ENCODE data around the gene KLHL28. TPM values are rescaled to one million over a fixed set of nuclear protein-coding genes. Genes with fewer than 3 reads are reported as not detected.

KLHL28 gene
- total RNA-seq, 4 donors from 2014 or later = 1.00 to 22.1 (median 15.3) TPM

DNA sequence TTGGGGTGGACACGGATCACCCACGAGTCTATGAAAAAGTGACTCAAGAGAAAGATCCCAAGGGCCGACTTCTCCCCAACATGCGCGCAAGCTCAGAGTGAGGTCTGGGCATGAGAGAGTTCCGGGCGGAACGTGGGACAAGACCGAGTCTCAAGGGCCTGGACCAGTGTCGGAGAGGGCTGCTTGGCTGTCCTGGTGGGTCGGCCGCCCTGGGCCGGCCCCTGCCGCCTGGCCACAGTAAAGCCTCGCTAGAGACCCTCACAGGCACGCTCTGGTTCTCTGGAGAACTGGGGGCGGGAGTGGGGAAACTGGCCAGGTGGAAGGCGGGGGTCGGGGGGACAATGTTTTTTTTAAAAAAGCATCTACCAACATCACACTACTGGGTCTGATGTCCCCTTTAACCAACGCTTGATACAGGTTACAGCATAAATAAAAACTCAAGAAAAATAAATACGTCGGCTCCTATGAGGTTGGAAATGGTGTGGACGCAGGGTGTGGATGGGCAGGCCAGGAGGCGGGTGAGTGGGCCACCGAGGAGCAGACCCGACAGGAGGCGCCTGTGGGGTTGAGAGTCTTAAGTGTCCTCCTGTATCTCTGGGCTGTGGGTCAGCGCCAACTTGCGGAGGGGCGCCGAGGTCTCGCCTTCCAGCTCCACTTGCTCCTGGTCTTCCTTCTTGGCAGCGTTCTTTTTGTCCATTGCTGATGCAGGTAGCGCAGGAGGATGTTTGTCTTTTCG lies 74.7 kb downstream of the KLHL28 start:
- intact Hi-C loops (cut with DNase I; ENCODE audit: low total_unique reads) = no loop called here
- H3K9me3 ChIP-seq = peaks cover 4 to 10% of the 10 kb centered on the region in 2 donors
- TF ChIP-seq, protein P1, sequence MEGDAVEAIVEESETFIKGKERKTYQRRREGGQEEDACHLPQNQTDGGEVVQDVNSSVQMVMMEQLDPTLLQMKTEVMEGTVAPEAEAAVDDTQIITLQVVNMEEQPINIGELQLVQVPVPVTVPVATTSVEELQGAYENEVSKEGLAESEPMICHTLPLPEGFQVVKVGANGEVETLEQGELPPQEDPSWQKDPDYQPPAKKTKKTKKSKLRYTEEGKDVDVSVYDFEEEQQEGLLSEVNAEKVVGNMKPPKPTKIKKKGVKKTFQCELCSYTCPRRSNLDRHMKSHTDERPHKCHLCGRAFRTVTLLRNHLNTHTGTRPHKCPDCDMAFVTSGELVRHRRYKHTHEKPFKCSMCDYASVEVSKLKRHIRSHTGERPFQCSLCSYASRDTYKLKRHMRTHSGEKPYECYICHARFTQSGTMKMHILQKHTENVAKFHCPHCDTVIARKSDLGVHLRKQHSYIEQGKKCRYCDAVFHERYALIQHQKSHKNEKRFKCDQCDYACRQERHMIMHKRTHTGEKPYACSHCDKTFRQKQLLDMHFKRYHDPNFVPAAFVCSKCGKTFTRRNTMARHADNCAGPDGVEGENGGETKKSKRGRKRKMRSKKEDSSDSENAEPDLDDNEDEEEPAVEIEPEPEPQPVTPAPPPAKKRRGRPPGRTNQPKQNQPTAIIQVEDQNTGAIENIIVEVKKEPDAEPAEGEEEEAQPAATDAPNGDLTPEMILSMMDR (IDR thresholded peaks at IDR 0.05) = no peak
- TF ChIP-seq POLR2A (IDR thresholded peaks at IDR 0.05) = no peak
- no peak for TF ChIP-seq EP300 (IDR thresholded peaks at IDR 0.05; ENCODE audit: low read depth)
- TF ChIP-seq POLR2AphosphoS5 (IDR thresholded peaks at IDR 0.05) = no peak
- DNase-seq = no peak
- no peaks in the 10 kb centered on the region for H3K27me3 ChIP-seq
- no peak overlapping the region for H3K4me3 ChIP-seq
- 94 to 95% methylated on average over 6 to 35 of the region's 35 CpGs for WGBS, 2 donors (ENCODE audit: low coverage in 1 of 2)
- no peak overlapping the region for H3K27ac ChIP-seq
- in situ Hi-C loops (cut with MboI; ENCODE audit: low pct_ligation_motif_present in 1 of 4, low pct_unique_long_range_greater_than_20kb in 1 of 4, low sequenced_read_pairs in 3 of 4) = no loop called here
- H3K36me3 ChIP-seq = no peaks in the 10 kb centered on the region
- peaks cover 0 to 13% (median 0%) of the 10 kb centered on the region in 4 donors for H3K4me1 ChIP-seq

DNA sequence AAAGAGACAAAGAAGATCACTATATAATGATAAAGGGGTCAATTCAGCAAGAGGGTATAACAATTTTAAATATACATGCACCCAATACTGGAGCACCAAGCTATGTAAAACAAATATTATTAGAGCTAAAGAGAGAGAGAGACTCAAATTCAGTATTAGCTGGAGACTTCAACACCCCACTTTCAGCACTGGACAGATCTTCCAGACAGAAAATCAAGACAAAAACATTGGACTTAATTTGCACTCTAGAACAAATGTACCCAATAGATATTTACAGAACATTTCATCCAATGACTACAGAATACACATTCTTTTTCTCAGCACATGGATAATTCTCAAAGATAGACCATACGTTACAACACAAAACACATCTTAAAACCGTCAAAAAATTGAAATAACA lies 81.0 kb downstream of the KLHL28 start:
- in situ Hi-C loops (cut with MboI; ENCODE audit: low pct_ligation_motif_present in 1 of 4, low pct_unique_long_range_greater_than_20kb in 1 of 4, low sequenced_read_pairs in 3 of 4) = no loop called here
- H3K4me1 ChIP-seq = no peaks in the 10 kb centered on the region
- peaks cover 8% of the 10 kb centered on the region for H3K27me3 ChIP-seq
- 85 to 86% methylated on average over 2 of the region's 2 CpGs for WGBS, 2 donors (ENCODE audit: low coverage in 1 of 2)
- no peaks in the 10 kb centered on the region for H3K36me3 ChIP-seq
- TF ChIP-seq EP300 (IDR thresholded peaks at IDR 0.05; ENCODE audit: low read depth) (no peak), POLR2A (IDR thresholded peaks at IDR 0.05) (no peak), POLR2AphosphoS5 (IDR thresholded peaks at IDR 0.05) (no peak)
- TF ChIP-seq, protein P1 (IDR thresholded peaks at IDR 0.05) = no peak
- no peak overlapping the region for H3K27ac ChIP-seq
- intact Hi-C loops (cut with DNase I; ENCODE audit: low total_unique reads) = no loop called here
- no peak overlapping the region for H3K4me3 ChIP-seq
- DNase-seq = no peak
- peaks cover 4 to 13% of the 10 kb centered on the region in 2 donors for H3K9me3 ChIP-seq

Other genes with a start within 250 kb of the KLHL28 start
- 10 to 100 TPM; 13.5 to 23.6 (median 17.9) TPM for gene TOGARAM1, start 243 bp upstream of the KLHL28 start, total RNA-seq
- 100 to 1,000 TPM in 1 of 4 donors, 10 to 100 TPM in 3; 13.5 to 239 (median 37.9) TPM for gene PRPF39, start 122.2 kb upstream of the KLHL28 start, total RNA-seq
- 10 to 100 TPM in 3 of 4 donors, 1 to 10 TPM in 1; 3.7 to 47.8 (median 27.7) TPM for gene FKBP3, start 172.5 kb upstream of the KLHL28 start, total RNA-seq
- 1 to 10 TPM in 3 of 4 donors, under 1 TPM in 1; 0.75 to 6.2 (median 4.5) TPM for gene FANCM, start 174.0 kb upstream of the KLHL28 start, total RNA-seq